ENCODE data around the gene IDH2.

The IDH2 gene

DNA sequence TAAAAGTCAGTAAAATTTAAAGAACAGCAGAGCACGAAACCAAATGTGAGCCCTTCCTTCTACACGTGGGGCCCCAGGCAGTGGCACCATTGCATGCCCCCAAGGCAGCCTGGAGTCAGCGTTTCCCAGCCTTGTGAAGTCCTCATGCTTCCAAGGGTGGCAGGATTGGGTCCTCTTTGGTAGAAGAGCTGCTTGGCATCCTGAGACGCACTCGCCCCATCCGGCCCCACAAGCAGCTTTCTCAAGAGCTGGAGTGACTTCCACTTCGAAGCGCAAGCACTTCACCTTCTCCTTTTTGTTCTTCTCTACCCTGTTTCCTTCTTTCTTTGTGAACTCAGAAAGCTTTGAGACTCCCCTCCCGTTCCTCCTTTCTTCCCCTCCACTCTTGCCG is 66.4 kb downstream of the IDH2 start:
- Histone ChIP-seq H3K27ac (ENCODE audit: extremely low read depth, low read depth, low read length) (no peak overlapping the region), H3K36me3 (ENCODE audit: control insufficient read depth in 2 of 2, insufficient read depth in 1 of 2, low read length in 2 of 2) (no peaks in the 10 kb centered on the region), H3K4me1 (ENCODE audit: control insufficient read depth, insufficient read depth, low read length) (peaks cover 10% of the 10 kb centered on the region), H3K9me3 (ENCODE audit: control insufficient read depth, insufficient read depth, low read depth, low read length) (no peaks in the 10 kb centered on the region), H3K4me3 (ENCODE audit: low read depth, low read length) (no peak overlapping the region)
- POLR2A ChIA-PET: no interaction called here
- CTCF ChIA-PET: interaction anchor here (1.2 kb wide), 1 partner anchor 50 kb away, joined by 4 read pairs; no protein-coding TSS in a partner anchor
- TF ChIP-seq KLF9 (tag by site-specific recombination; IDR thresholded peaks at IDR 0.05; ENCODE audit: low read depth) (no peak), ZEB2 (tag by site-specific recombination; IDR thresholded peaks at IDR 0.05) (no peak), ZNF19 (tag by site-specific recombination; IDR thresholded peaks at IDR 0.05; ENCODE audit: low read depth) (no peak), HOXA7 (CRISPR knock-in tag; IDR thresholded peaks at IDR 0.05; ENCODE audit: borderline replicate concordance) (no peak), PRDM1 (tag by site-specific recombination; IDR thresholded peaks at IDR 0.05) (no peak)
- TF ChIP-seq, protein P1, sequence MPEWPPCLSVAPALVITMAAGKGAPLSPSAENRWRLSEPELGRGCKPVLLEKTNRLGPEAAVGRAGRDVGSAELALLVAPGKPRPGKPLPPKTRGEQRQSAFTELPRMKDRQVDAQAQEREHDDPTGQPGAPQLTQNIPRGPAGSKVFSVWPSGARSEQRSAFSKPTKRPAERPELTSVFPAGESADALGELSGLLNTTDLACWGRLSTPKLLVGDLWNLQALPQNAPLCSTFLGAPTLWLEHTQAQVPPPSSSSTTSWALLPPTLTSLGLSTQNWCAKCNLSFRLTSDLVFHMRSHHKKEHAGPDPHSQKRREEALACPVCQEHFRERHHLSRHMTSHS (tag by site-specific recombination; IDR thresholded peaks at IDR 0.05): no peak
- TF ChIP-seq, protein P2, sequence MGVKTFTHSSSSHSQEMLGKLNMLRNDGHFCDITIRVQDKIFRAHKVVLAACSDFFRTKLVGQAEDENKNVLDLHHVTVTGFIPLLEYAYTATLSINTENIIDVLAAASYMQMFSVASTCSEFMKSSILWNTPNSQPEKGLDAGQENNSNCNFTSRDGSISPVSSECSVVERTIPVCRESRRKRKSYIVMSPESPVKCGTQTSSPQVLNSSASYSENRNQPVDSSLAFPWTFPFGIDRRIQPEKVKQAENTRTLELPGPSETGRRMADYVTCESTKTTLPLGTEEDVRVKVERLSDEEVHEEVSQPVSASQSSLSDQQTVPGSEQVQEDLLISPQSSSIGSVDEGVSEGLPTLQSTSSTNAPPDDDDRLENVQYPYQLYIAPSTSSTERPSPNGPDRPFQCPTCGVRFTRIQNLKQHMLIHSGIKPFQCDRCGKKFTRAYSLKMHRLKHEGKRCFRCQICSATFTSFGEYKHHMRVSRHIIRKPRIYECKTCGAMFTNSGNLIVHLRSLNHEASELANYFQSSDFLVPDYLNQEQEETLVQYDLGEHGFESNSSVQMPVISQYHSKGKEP (tag by site-specific recombination; IDR thresholded peaks at IDR 0.05): no peak

DNA sequence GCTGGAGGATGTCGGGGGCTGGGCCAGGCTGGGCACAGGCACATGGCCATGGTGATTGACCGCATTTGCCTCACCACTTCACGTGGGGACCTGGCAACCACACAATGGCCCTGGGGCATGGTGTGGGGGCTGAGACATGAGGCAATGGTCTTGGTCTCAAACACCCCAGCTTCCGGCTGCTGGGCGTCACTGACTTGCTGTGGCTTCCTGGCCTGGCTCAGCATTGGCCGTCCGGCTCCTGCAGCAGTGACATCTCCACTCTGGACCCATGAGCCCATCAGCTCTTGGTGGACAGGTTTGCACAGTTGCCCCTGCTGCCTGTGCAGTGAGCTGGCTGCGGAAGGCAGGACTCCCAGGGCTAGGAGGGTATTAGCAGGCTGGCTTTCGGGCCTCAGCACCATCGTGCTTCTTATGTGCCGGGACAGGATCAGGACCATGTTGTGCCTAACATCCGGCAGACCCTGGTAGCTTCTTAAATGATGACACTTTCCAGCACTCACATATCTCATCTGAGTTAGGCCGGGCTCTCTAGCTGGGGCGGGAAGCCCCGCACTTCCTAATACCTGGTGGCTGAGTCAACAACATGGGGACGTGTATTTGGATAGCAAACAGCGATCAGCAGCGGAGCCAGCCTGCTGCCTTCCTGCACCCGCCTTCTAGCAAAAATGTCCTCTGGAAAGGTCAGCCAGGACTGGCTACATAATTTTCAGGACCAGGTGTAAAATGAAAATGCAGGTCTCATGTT is 67.0 kb downstream of the IDH2 start:
- H3K4me1 ChIP-seq (ENCODE audit: control insufficient read depth, insufficient read depth, low read length): peaks cover 10% of the 10 kb centered on the region
- H3K36me3 ChIP-seq (ENCODE audit: control insufficient read depth in 2 of 2, insufficient read depth in 1 of 2, low read length in 2 of 2): no peaks in the 10 kb centered on the region
- POLR2A ChIA-PET: no interaction called here
- CTCF ChIA-PET: no interaction called here
- H3K9me3 ChIP-seq (ENCODE audit: control insufficient read depth, insufficient read depth, low read depth, low read length): no peaks in the 10 kb centered on the region
- H3K4me3 ChIP-seq (ENCODE audit: low read depth, low read length): no peak overlapping the region
- H3K27ac ChIP-seq (ENCODE audit: extremely low read depth, low read depth, low read length): no peak overlapping the region
- TF ChIP-seq ZNF23 (tag by site-specific recombination; IDR thresholded peaks at IDR 0.05; ENCODE audit: borderline replicate concordance) (no peak), ZNF623 (tag by site-specific recombination; IDR thresholded peaks at IDR 0.05) (no peak), ZNF350 (tag by site-specific recombination; IDR thresholded peaks at IDR 0.05) (no peak), GLIS1 (tag by site-specific recombination; IDR thresholded peaks at IDR 0.05) (no peak), ZBTB21 (tag by site-specific recombination; IDR thresholded peaks at IDR 0.05) (no peak)

DNA sequence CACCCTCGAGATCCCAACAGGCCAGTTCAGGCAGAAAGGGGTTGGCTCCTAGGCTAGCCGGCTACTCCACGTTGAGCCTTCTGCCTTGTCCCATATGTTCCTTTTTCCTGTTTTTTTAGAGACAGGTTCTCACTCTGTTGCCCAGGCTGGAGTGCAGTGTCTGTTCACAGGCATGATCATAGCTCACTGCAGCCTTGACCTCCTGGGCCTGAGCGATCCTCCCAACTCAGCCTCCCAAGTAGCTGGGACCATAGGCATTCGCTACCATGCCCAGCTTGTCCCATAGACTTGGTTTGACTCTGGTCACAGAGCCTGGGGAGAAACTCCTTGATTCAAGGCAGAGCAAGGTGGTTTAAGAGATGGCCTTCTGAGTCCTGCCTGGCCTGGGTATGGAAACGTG is 68.8 kb downstream of the IDH2 start:
- ChIA-PET CTCF (interaction anchor here (0.6 to 1.3 kb wide), 4 partner anchors 10 to 491 kb away, joined by 3 to 6 read pairs (median 4); no protein-coding TSS in a partner anchor), POLR2A (no interaction called here)
- TF ChIP-seq YY2 (tag by site-specific recombination; IDR thresholded peaks at IDR 0.05) (no peak), HOXC10 (CRISPR knock-in tag; IDR thresholded peaks at IDR 0.05) (no peak), ZNF561 (tag by site-specific recombination; IDR thresholded peaks at IDR 0.05; ENCODE audit: borderline replicate concordance) (no peak), ZNF2 (tag by site-specific recombination; IDR thresholded peaks at IDR 0.05) (no peak), ZNF404 (tag by site-specific recombination; IDR thresholded peaks at IDR 0.05) (no peak)
- TF ChIP-seq, protein P3, sequence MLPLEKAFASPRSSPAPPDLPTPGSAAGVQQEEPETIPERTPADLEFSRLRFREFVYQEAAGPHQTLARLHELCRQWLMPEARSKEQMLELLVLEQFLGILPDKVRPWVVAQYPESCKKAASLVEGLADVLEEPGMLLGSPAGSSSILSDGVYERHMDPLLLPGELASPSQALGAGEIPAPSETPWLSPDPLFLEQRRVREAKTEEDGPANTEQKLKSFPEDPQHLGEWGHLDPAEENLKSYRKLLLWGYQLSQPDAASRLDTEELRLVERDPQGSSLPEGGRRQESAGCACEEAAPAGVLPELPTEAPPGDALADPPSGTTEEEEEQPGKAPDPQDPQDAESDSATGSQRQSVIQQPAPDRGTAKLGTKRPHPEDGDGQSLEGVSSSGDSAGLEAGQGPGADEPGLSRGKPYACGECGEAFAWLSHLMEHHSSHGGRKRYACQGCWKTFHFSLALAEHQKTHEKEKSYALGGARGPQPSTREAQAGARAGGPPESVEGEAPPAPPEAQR (tag by site-specific recombination; IDR thresholded peaks at IDR 0.05): no peak
- Histone ChIP-seq H3K4me1 (ENCODE audit: control insufficient read depth, insufficient read depth, low read length) (peaks cover 10% of the 10 kb centered on the region), H3K9me3 (ENCODE audit: control insufficient read depth, insufficient read depth, low read depth, low read length) (no peaks in the 10 kb centered on the region), H3K4me3 (ENCODE audit: low read depth, low read length) (no peak overlapping the region), H3K36me3 (ENCODE audit: control insufficient read depth in 2 of 2, insufficient read depth in 1 of 2, low read length in 2 of 2) (no peaks in the 10 kb centered on the region), H3K27ac (ENCODE audit: extremely low read depth, low read depth, low read length) (no peak overlapping the region)
